ENCODE measurements around the gene SCGB2A2. TPM values are rescaled to one million over a fixed set of nuclear protein-coding genes. Genes with fewer than 3 reads are reported as not detected.

SCGB2A2 gene
- total and polyA plus RNA-seq, 10 of the 15 experiments (the other 5 are each of a cell fraction or from before 2014, with no cell fraction given) = not detected

DNA sequence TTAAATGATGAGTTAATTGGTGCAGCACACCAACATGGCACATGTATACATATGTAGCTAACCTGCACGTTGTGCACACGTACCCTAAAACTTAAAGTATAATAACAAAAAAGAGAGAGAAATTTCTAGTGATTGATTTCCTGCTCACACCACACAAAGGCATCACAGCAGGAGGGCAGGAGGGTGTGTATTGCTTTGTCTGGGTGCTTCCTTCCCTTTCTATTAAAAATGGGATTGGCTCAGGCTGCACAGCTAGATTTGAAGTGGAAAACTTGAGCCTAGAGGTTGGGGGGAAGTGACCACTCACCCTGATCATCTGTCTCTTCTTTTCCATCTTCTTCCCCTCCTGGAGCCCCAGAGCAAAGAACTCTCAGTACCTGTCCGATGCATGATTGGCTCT lies 28.9 kb upstream of the SCGB2A2 start:
- in situ Hi-C loops (cut with MboI) = no loop called here

More for the DNA sequence above, 28.9 kb upstream of the SCGB2A2 start:
- POLR2A ChIA-PET = no interaction called here
- no peaks in the 10 kb centered on the region; a peak in 2 of 4 replicates for H3K27me3 ChIP-seq (replicated peaks in 1 of 2; ENCODE audit: control insufficient read depth in 2 of 2, insufficient read depth in 2 of 2, low read length in 1 of 2)
- H3K9me3 ChIP-seq (replicated peaks; ENCODE audit: control insufficient read depth, insufficient read depth, low read length) = no peaks in the 10 kb centered on the region
- CTCF ChIA-PET = no interaction called here
- RAD21 ChIA-PET (ENCODE audit: unreplicated experiment) = no interaction called here
- H3K4me3 ChIP-seq = no peak overlapping the region
- TF ChIP-seq NBN (IDR thresholded peaks at IDR 0.05) (no peak), YBX1 (IDR thresholded peaks at IDR 0.05) (no peak), HDGF (IDR thresholded peaks at IDR 0.05) (no peak), ZSCAN29 (IDR thresholded peaks at IDR 0.05) (no peak), SMAD5 (IDR thresholded peaks at IDR 0.05; ENCODE audit: low read depth) (no peak), ZBTB11 (CRISPR knock-in tag; IDR thresholded peaks at IDR 0.05) (no peak), STAT1 (conservative IDR thresholded peaks at IDR 0.05) (no peak), DPF2 (IDR thresholded peaks at IDR 0.05) (no peak), RAD51 (IDR thresholded peaks at IDR 0.05) (no peak), ASH2L (IDR thresholded peaks at IDR 0.05; ENCODE audit: borderline replicate concordance, low read depth) (no peak), PAX5 (IDR thresholded peaks at IDR 0.05; ENCODE audit: borderline replicate concordance, low read depth, low read length) (no peak), NFYA (IDR thresholded peaks at IDR 0.05; ENCODE audit: borderline replicate concordance, low read depth, low read length) (no peak), CHD1 (IDR thresholded peaks at IDR 0.05; ENCODE audit: low read depth, low read length) (no peak)
- TF ChIP-seq, protein P1, sequence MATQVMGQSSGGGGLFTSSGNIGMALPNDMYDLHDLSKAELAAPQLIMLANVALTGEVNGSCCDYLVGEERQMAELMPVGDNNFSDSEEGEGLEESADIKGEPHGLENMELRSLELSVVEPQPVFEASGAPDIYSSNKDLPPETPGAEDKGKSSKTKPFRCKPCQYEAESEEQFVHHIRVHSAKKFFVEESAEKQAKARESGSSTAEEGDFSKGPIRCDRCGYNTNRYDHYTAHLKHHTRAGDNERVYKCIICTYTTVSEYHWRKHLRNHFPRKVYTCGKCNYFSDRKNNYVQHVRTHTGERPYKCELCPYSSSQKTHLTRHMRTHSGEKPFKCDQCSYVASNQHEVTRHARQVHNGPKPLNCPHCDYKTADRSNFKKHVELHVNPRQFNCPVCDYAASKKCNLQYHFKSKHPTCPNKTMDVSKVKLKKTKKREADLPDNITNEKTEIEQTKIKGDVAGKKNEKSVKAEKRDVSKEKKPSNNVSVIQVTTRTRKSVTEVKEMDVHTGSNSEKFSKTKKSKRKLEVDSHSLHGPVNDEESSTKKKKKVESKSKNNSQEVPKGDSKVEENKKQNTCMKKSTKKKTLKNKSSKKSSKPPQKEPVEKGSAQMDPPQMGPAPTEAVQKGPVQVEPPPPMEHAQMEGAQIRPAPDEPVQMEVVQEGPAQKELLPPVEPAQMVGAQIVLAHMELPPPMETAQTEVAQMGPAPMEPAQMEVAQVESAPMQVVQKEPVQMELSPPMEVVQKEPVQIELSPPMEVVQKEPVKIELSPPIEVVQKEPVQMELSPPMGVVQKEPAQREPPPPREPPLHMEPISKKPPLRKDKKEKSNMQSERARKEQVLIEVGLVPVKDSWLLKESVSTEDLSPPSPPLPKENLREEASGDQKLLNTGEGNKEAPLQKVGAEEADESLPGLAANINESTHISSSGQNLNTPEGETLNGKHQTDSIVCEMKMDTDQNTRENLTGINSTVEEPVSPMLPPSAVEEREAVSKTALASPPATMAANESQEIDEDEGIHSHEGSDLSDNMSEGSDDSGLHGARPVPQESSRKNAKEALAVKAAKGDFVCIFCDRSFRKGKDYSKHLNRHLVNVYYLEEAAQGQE (IDR thresholded peaks at IDR 0.05; ENCODE audit: low read depth, low read length) = no peak
- H3K79me2 ChIP-seq (ENCODE audit: control insufficient read depth, insufficient read depth, low read length) = no peaks in the 10 kb centered on the region
- no peak for DNase-seq (ENCODE audit: low read depth, low spot score)
- no peaks in the 10 kb centered on the region for H4K20me1 ChIP-seq (ENCODE audit: control insufficient read depth, insufficient read depth)
- intact Hi-C loops (cut with micrococcal nuclease; ENCODE audit: unreplicated experiment) = no loop called here
- H3K36me3 ChIP-seq (ENCODE audit: control insufficient read depth in 2 of 2, insufficient read depth in 2 of 2, low read length in 1 of 2) = no peaks in the 10 kb centered on the region
- no TSS peak for BruUV-seq (replicated peaks)
- 29% methylated on average over 3 of the region's 3 CpGs for WGBS (ENCODE audit: insufficient coverage, insufficient replicate concordance, low lambda C conversion rate, missing lambda C conversion rate)
- ATAC-seq = no peak
- H3K4me1 ChIP-seq (ENCODE audit: control insufficient read depth, insufficient read depth, low read length) = no peaks in the 10 kb centered on the region
- H3K9ac ChIP-seq (ENCODE audit: control insufficient read depth, insufficient read depth, low read length) = no peak overlapping the region
- no peak overlapping the region for H3K27ac ChIP-seq (ENCODE audit: control insufficient read depth, insufficient read depth)
- no peak overlapping the region for H2AFZ ChIP-seq (ENCODE audit: control insufficient read depth, low read depth, low read length)
- no peak overlapping the region for H3K4me2 ChIP-seq (ENCODE audit: control insufficient read depth, insufficient read depth)
- SMC1A ChIA-PET (ENCODE audit: uncharacterized antibody, unreplicated experiment) = no interaction called here
- no peak for FAIRE-seq
